ENCODE results near the gene DDR1.

The DDR1 gene

DNA sequence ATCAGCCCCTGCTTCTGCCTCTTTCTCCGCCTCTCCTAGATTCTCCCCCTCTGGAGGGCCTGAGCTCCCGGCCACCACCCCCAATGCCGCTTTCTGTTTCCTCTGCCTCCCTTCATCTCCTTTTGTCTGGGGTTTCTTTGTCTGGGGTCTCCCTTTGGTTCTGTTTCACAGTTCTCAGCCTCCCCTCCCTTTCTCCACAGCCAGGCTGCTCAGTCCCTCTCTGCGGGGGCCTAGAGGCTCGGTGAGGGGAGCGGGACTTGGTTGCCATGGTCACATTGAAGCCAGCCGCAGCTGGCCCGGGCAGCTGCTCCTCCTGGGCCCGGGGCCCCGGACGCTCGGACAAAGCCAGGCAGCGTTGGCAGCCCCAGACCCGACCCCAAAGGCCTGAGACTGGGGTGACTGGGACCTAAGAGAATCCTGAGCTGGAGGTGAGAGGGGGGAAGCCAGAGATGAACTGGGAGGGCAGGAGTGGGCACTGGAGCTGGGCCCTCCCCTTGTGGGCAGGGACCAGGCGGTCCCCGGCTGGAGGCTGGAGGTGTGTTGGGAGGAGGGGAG, 3.5 kb upstream of the DDR1 start:
- Histone ChIP-seq H3K4me3 (ENCODE audit: low read depth in 1 of 5, low read length in 5 of 5) (no peak overlapping the region), H3K4me1 (ENCODE audit: control insufficient read depth in 5 of 5, insufficient read depth in 5 of 5, low read length in 5 of 5) (peaks cover 16 to 56% (median 43%) of the 10 kb centered on the region in 5 donors), H3K27me3 (ENCODE audit: control insufficient read depth in 5 of 5, insufficient read depth in 4 of 5, low read length in 5 of 5) (no peaks in the 10 kb centered on the region), H3K27ac (ENCODE audit: low read depth, low read length) (no peak overlapping the region), H3K36me3 (ENCODE audit: control insufficient read depth in 5 of 5, insufficient read depth in 5 of 5, low read length in 5 of 5) (no peaks in the 10 kb centered on the region), H3K9ac (ENCODE audit: low read length in 5 of 5) (no peak overlapping the region), H3K9me3 (ENCODE audit: control insufficient read depth in 5 of 5, low read length in 5 of 5) (no peaks in the 10 kb centered on the region)

GRCh38 chr6:30881392-30882203, 2.7 kb upstream of the DDR1 start:
- Histone ChIP-seq H3K27ac (ENCODE audit: low read depth, low read length) (peak overlapping the region; percentile 78), H3K9ac (ENCODE audit: low read length in 5 of 5) (no peak overlapping the region), H3K9me3 (ENCODE audit: control insufficient read depth in 5 of 5, low read length in 5 of 5) (no peaks in the 10 kb centered on the region), H3K4me3 (ENCODE audit: low read depth in 1 of 5, low read length in 5 of 5) (no peak overlapping the region), H3K27me3 (ENCODE audit: control insufficient read depth in 5 of 5, insufficient read depth in 4 of 5, low read length in 5 of 5) (no peaks in the 10 kb centered on the region), H3K4me1 (ENCODE audit: control insufficient read depth in 5 of 5, insufficient read depth in 5 of 5, low read length in 5 of 5) (peaks cover 16 to 59% (median 52%) of the 10 kb centered on the region in 5 donors), H3K36me3 (ENCODE audit: control insufficient read depth in 5 of 5, insufficient read depth in 5 of 5, low read length in 5 of 5) (no peaks in the 10 kb centered on the region)

DNA sequence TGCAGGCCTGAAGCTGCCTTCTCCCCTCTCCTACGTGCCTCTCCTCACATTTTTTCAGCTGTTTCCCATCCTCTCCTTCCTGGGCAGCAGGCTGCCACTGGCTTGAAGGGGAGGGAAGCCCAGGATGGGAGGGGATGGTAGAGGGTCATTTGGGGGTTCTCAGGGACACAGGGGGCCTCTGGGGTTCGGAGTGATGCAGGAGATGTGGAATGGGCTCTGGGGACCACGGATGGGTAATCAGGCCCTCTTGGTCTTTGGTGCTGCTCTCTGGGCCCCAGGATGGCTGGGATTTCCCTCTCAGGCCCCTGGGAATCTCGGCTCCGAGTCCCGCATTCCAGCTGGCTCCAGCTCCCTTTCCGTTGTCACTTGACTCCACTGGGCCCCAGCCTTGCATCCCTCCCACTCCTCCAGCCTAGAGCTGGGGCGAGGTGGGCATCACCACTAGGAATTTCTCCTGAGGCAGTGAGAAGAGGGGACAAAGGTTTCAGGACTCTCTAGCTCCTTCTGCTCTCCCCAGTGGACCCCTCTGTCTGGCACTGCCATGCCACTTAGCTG, 2.0 kb upstream of the DDR1 start:
- peak overlapping the region; percentile 78 for H3K27ac ChIP-seq (ENCODE audit: low read depth, low read length)
- H3K36me3 ChIP-seq (ENCODE audit: control insufficient read depth in 5 of 5, insufficient read depth in 5 of 5, low read length in 5 of 5): no peaks in the 10 kb centered on the region
- H3K4me1 ChIP-seq (ENCODE audit: control insufficient read depth in 5 of 5, insufficient read depth in 5 of 5, low read length in 5 of 5): peaks cover 16 to 59% (median 53%) of the 10 kb centered on the region in 5 donors
- no peak overlapping the region for H3K9ac ChIP-seq (ENCODE audit: low read length in 5 of 5)
- no peak overlapping the region for H3K4me3 ChIP-seq (ENCODE audit: low read depth in 1 of 5, low read length in 5 of 5)
- H3K9me3 ChIP-seq (ENCODE audit: control insufficient read depth in 5 of 5, low read length in 5 of 5): no peaks in the 10 kb centered on the region
- H3K27me3 ChIP-seq (ENCODE audit: control insufficient read depth in 5 of 5, insufficient read depth in 4 of 5, low read length in 5 of 5): no peaks in the 10 kb centered on the region

- Histone ChIP-seq H3K9ac (ENCODE audit: low read length in 5 of 5) (peak overlapping the region in 3 of 5 donors; percentile 33 to 67 (median 38)), H3K36me3 (ENCODE audit: control insufficient read depth in 5 of 5, insufficient read depth in 5 of 5, low read length in 5 of 5) (no peaks in the 10 kb centered on the region), H3K27ac (ENCODE audit: low read depth, low read length) (peak overlapping the region; percentile 78), H3K27me3 (ENCODE audit: control insufficient read depth in 5 of 5, insufficient read depth in 4 of 5, low read length in 5 of 5) (no peaks in the 10 kb centered on the region), H3K4me3 (ENCODE audit: low read depth in 1 of 5, low read length in 5 of 5) (peak overlapping the region in 1 of 5 donors; percentile 73), H3K9me3 (ENCODE audit: control insufficient read depth in 5 of 5, low read length in 5 of 5) (no peaks in the 10 kb centered on the region), H3K4me1 (ENCODE audit: control insufficient read depth in 5 of 5, insufficient read depth in 5 of 5, low read length in 5 of 5) (peaks cover 16 to 51% (median 46%) of the 10 kb centered on the region in 5 donors)
These were observed 1.3 kb upstream of the DDR1 start for GRCh38 chr6:30882759-30883684.

DNA sequence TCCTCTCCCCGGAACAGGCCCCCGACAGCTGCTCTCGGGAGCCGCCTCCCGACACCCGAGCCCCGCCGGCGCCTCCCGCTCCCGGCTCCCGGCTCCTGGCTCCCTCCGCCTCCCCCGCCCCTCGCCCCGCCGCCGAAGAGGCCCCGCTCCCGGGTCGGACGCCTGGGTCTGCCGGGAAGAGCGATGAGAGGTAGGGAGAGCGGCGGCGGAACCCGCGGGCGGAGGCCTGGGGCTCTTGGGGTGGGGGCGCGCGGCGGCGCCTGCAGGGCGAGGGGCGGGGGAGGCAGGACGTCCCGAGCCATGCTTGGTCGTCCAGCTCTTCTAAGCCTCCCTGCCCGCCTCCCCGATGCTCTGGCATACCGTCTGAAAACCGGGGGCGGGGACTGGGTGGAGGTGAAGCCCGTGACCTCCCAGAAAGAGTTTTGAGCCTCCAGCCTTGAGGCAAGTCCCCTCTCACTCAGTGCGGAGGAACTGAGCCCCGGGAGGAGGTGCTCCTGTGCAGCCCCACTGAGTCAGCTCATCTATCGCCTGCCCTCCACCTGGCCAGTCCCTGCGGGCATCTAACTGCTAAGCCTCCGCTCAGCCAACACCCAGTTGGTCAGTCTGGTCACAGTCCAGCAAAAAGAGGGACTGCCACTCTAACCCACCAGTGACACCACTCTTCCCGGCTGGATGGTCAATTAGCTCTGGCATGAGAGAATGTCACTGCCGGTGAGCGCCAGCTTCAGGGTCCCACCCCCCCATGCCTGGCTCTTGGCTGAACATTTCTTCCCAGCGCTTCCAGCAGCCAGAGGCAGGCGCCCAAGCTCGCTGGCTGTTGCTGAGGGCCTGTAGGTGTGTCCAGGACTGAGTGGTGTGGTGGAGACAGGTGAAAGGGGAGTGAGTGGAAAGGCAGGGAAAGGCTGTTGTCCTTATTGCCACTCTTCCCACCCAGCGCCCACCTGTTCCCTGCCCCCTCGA, 482 bp downstream of the DDR1 start:
- Histone ChIP-seq H3K36me3 (ENCODE audit: control insufficient read depth in 5 of 5, insufficient read depth in 5 of 5, low read length in 5 of 5) (peaks cover 0 to 11% (median 6%) of the 10 kb centered on the region in 5 donors), H3K9me3 (ENCODE audit: control insufficient read depth in 5 of 5, low read length in 5 of 5) (no peaks in the 10 kb centered on the region), H3K4me1 (ENCODE audit: control insufficient read depth in 5 of 5, insufficient read depth in 5 of 5, low read length in 5 of 5) (peaks cover 13 to 45% (median 42%) of the 10 kb centered on the region in 5 donors), H3K27me3 (ENCODE audit: control insufficient read depth in 5 of 5, insufficient read depth in 4 of 5, low read length in 5 of 5) (no peaks in the 10 kb centered on the region), H3K9ac (ENCODE audit: low read length in 5 of 5) (peak overlapping the region; percentile 48 to 68 (median 62)), H3K27ac (ENCODE audit: low read depth, low read length) (peak overlapping the region; percentile 30), H3K4me3 (ENCODE audit: low read depth in 1 of 5, low read length in 5 of 5) (peak overlapping the region; percentile 61 to 77 (median 67))

DNA sequence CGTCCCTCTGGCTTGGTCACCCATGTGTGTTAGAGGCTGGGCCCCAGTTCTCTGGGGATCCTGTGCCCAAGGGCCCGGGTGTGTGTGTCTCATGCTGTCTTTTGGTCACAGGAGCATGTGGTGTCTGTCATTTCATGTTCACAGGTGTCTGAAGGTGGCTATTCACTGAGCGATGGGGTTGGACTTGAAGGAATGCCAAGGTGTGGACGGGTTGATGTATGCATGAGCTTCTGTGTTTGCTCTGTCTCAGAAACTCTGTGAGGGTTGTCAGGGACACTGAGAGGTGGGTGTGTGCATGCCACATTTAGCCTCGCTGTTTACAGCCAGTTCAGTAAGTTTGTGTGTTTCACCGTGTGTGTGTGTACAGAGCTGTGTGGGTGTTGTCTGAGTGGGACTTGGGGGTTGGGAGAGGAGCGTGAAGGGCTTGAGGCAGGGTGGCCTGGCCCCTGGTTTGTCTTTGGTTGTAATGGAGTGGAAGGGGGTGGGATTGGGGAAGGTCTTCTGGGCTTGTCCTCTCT, 1.2 kb downstream of the DDR1 start:
- Histone ChIP-seq H3K4me1 (ENCODE audit: control insufficient read depth in 5 of 5, insufficient read depth in 5 of 5, low read length in 5 of 5) (peaks cover 13 to 45% (median 42%) of the 10 kb centered on the region in 5 donors), H3K9ac (ENCODE audit: low read length in 5 of 5) (peak overlapping the region in 3 of 5 donors; percentile 62 to 68 (median 64)), H3K27me3 (ENCODE audit: control insufficient read depth in 5 of 5, insufficient read depth in 4 of 5, low read length in 5 of 5) (no peaks in the 10 kb centered on the region), H3K9me3 (ENCODE audit: control insufficient read depth in 5 of 5, low read length in 5 of 5) (no peaks in the 10 kb centered on the region), H3K27ac (ENCODE audit: low read depth, low read length) (no peak overlapping the region), H3K4me3 (ENCODE audit: low read depth in 1 of 5, low read length in 5 of 5) (peak overlapping the region; percentile 61 to 77 (median 67)), H3K36me3 (ENCODE audit: control insufficient read depth in 5 of 5, insufficient read depth in 5 of 5, low read length in 5 of 5) (peaks cover 0 to 18% (median 8%) of the 10 kb centered on the region in 5 donors)

GRCh38 chr6:30885999-30886896, 1.9 kb downstream of the DDR1 start:
- Histone ChIP-seq H3K4me3 (ENCODE audit: low read depth in 1 of 5, low read length in 5 of 5) (peak overlapping the region; percentile 61 to 77 (median 67)), H3K4me1 (ENCODE audit: control insufficient read depth in 5 of 5, insufficient read depth in 5 of 5, low read length in 5 of 5) (peaks cover 13 to 45% (median 42%) of the 10 kb centered on the region in 5 donors), H3K9me3 (ENCODE audit: control insufficient read depth in 5 of 5, low read length in 5 of 5) (no peaks in the 10 kb centered on the region), H3K36me3 (ENCODE audit: control insufficient read depth in 5 of 5, insufficient read depth in 5 of 5, low read length in 5 of 5) (peaks cover 0 to 25% (median 13%) of the 10 kb centered on the region in 5 donors), H3K27me3 (ENCODE audit: control insufficient read depth in 5 of 5, insufficient read depth in 4 of 5, low read length in 5 of 5) (no peaks in the 10 kb centered on the region), H3K9ac (ENCODE audit: low read length in 5 of 5) (peak overlapping the region in 3 of 5 donors; percentile 4 to 62 (median 4)), H3K27ac (ENCODE audit: low read depth, low read length) (no peak overlapping the region)

GRCh38 chr6:30886897-30887255, 2.6 kb downstream of the DDR1 start:
- no peaks in the 10 kb centered on the region for H3K27me3 ChIP-seq (ENCODE audit: control insufficient read depth in 5 of 5, insufficient read depth in 4 of 5, low read length in 5 of 5)
- peaks cover 0 to 26% (median 13%) of the 10 kb centered on the region in 5 donors for H3K36me3 ChIP-seq (ENCODE audit: control insufficient read depth in 5 of 5, insufficient read depth in 5 of 5, low read length in 5 of 5)
- H3K9ac ChIP-seq (ENCODE audit: low read length in 5 of 5): peak overlapping the region in 1 of 5 donors; percentile 4
- peaks cover 13 to 43% (median 42%) of the 10 kb centered on the region in 5 donors for H3K4me1 ChIP-seq (ENCODE audit: control insufficient read depth in 5 of 5, insufficient read depth in 5 of 5, low read length in 5 of 5)
- H3K4me3 ChIP-seq (ENCODE audit: low read depth in 1 of 5, low read length in 5 of 5): no peak overlapping the region
- H3K9me3 ChIP-seq (ENCODE audit: control insufficient read depth in 5 of 5, low read length in 5 of 5): no peaks in the 10 kb centered on the region
- no peak overlapping the region for H3K27ac ChIP-seq (ENCODE audit: low read depth, low read length)
